GM12873 (cell line): ENCODE results near the gene DSG1.

Source experiments
- CTCF ChIP-seq: IDR thresholded peaks from 2 replicates; pipeline ENCODE4 v1.5.1; 2012; ENCODE audit warnings: low read depth, mild to moderate bottlenecking, moderate library complexity, low read length, control low read depth; ENCODE audit not compliant: insufficient read depth; ENCODE audit errors: missing control alignments

Gene DSG1

GRCh38 chr18:31302991-31303390, 15.0 kb upstream of the DSG1 start:
- TF ChIP-seq CTCF = no peak

GRCh38 chr18:31303771-31304170, 14.2 kb upstream of the DSG1 start:
- no peak for TF ChIP-seq CTCF

GRCh38 chr18:31309115-31309514, 8.8 kb upstream of the DSG1 start:
- TF ChIP-seq CTCF = no peak

GRCh38 chr18:31316974-31317373, 986 bp upstream of the DSG1 start:
- no peak for TF ChIP-seq CTCF

- TF ChIP-seq CTCF = no peak
Measured at GRCh38 chr18:31321719-31322118, 3.8 kb downstream of the DSG1 start.

- TF ChIP-seq CTCF = no peak
Measured at GRCh38 chr18:31325051-31325450, 7.1 kb downstream of the DSG1 start.

- no peak for TF ChIP-seq CTCF
Measured at GRCh38 chr18:31329787-31330438, 12.0 kb downstream of the DSG1 start.
